Mucosa of stomach (tissue), 1 donor: ENCODE measurements around the gene UVRAG.

Experiments
- H3K27me3 ChIP-seq: one replicate; pipeline ENCODE4 v1.7.0; 2013; ENCODE audit warnings: mild to moderate bottlenecking, low read length; ENCODE audit not compliant: control insufficient read depth, insufficient read depth
- H3K36me3 ChIP-seq: one replicate; pipeline ENCODE4 v1.7.0; 2013; ENCODE audit warnings: low read length; ENCODE audit not compliant: control insufficient read depth, insufficient read depth
- H3K4me1 ChIP-seq: one replicate; pipeline ENCODE4 v1.7.0; 2013; ENCODE audit warnings: mild to moderate bottlenecking, low read length; ENCODE audit not compliant: control insufficient read depth, insufficient read depth
- H3K4me3 ChIP-seq: one replicate; pipeline ENCODE4 v1.7.0; 2013; ENCODE audit warnings: low read length
- H3K9ac ChIP-seq: one replicate; pipeline ENCODE4 v1.7.0; 2013; ENCODE audit warnings: mild to moderate bottlenecking, low read length, moderate library complexity
- H3K9me3 ChIP-seq: one replicate; pipeline ENCODE4 v1.7.0; 2013; ENCODE audit warnings: mild to moderate bottlenecking, low read length, moderate library complexity; ENCODE audit not compliant: control insufficient read depth
- donor health status: Pancreatic carcinoma.

Gene UVRAG

DNA sequence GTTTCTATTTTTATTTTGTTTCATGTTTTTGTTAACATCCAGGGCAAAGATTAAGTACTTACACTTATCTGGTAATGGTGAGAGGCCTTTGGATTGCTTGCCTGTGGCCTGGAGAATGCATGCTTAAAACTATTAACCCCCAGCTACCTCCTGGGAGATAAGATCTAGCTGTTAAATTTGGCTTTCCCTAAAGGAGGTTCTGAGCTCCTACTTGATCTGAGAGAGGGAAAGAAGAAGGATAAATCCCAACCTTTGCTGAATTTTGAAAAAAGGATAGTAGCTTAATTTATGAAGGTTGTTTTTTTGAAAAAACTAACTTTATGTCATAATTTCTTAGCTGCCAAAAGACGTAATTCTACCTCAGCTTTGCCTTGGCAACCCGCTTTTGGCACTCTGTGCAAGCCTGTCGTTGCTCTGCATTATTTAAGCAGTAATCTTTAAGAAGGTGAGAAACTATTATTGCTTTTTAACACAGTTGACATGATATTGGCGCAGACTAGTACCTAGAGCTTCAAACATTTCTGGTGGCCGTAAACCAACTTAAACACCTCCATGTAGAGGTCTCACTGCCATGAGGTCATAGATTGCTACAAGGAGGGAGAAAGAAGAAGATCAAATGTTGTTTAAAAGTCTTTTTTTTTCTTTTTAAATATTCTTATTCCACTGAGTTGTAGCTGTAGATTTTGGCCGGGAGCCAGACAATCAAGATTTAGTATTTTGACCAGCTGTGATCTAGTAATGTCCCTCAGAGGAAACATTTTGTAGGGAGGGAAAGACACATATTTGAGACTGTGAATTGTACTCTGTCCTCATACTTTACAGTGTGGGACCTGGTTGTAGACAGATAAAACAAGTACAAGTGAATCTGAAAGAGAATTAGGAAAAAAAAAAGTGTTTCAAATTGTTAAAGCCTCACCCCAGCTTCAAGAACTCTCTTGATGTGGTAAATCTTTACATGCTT, 316.9 kb downstream of the UVRAG start:
- no peak overlapping the region for H3K4me3 ChIP-seq
- no peaks in the 10 kb centered on the region for H3K27me3 ChIP-seq
- H3K9me3 ChIP-seq: no peaks in the 10 kb centered on the region
- H3K4me1 ChIP-seq: no peaks in the 10 kb centered on the region
- H3K9ac ChIP-seq: no peak overlapping the region
- H3K36me3 ChIP-seq: no peaks in the 10 kb centered on the region

DNA sequence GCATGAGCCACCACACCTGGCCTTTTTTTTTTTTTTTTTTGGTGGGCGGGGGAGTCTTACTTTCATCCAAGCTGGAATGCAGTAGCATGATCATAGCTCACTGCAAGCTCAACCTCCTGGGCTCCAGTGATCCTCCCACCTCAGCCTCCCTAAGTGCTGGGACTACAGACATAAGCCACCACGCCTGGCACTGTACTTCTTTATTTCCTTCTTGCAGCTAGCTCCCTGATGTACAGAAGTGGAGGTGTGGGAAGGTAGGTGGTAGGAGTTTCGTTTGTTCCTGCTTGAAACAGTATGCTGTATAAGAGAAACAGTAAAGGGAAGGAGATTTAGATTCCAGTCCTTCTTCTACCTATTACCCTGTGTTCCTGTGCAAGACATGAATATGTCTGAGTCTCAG, 319.2 kb downstream of the UVRAG start:
- no peak overlapping the region for H3K4me3 ChIP-seq
- no peaks in the 10 kb centered on the region for H3K4me1 ChIP-seq
- no peaks in the 10 kb centered on the region for H3K9me3 ChIP-seq
- H3K27me3 ChIP-seq: no peaks in the 10 kb centered on the region
- H3K9ac ChIP-seq: no peak overlapping the region
- no peaks in the 10 kb centered on the region for H3K36me3 ChIP-seq

- no peak overlapping the region for H3K9ac ChIP-seq
- H3K4me3 ChIP-seq: no peak overlapping the region
- no peaks in the 10 kb centered on the region for H3K4me1 ChIP-seq
- no peaks in the 10 kb centered on the region for H3K27me3 ChIP-seq
- H3K36me3 ChIP-seq: no peaks in the 10 kb centered on the region
- no peaks in the 10 kb centered on the region for H3K9me3 ChIP-seq
These were observed 320.5 kb downstream of the UVRAG start for GRCh38 chr11:76135491-76135890.

DNA sequence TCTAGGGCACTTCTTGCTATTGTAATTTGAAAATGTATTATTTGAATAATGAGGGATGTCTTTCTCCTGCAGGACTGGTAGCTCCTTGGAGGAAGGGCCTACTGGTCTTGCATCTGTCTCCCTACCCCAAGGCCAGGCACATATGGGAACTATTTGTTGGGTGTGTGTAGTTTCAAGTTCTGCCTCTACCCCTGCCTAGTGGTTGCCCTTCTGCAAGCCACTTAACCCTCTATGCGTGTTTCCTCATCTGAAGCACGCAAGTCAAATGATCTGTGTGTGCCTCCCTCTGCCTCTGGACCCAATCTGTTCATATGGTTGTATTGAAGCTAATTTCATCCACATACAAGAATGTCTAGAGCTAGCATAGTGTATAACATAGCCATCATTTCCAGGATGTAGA, 324.3 kb downstream of the UVRAG start:
- Histone ChIP-seq H3K36me3 (peaks cover 5% of the 10 kb centered on the region), H3K9ac (no peak overlapping the region), H3K4me1 (no peaks in the 10 kb centered on the region), H3K4me3 (no peak overlapping the region), H3K9me3 (no peaks in the 10 kb centered on the region), H3K27me3 (no peaks in the 10 kb centered on the region)

- Histone ChIP-seq H3K4me3 (no peak overlapping the region), H3K36me3 (peaks cover 5% of the 10 kb centered on the region), H3K9ac (no peak overlapping the region), H3K4me1 (no peaks in the 10 kb centered on the region), H3K9me3 (no peaks in the 10 kb centered on the region), H3K27me3 (no peaks in the 10 kb centered on the region)
These were observed 326.0 kb downstream of the UVRAG start for GRCh38 chr11:76140912-76141574.

DNA sequence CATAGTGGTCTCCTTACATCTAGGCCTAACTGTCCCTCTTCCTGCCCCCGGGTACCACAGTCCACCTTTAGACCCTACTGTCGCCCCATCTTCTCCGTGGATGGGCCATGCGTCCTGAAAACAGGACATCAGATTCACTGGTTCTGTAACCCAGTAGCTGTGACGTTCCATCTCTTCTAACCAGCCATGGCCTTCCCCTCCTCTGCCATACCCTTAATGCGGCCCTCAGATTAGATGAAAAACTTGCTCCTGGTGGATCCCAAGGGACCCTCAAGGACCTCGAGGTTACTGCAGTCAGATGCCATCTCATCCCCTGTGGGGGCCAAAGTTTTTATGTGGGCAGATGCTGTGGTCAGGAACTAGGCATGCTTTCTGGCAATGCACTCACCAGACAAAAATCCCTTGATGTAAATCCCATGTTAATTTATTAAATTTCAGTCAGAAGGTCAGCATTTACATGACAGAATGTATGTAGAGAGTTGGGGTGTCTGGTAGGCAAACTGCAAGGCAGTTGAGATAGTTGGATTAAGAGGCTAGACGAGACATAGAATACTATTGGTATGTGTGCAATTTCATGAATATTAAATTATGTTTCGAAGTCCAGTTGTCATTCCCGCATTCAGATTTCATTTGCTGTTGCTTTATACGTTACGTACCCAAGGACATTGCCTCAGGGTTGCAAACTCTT, 327.0 kb downstream of the UVRAG start:
- Histone ChIP-seq H3K36me3 (peaks cover 5% of the 10 kb centered on the region), H3K9ac (no peak overlapping the region), H3K27me3 (no peaks in the 10 kb centered on the region), H3K4me1 (peaks cover 2% of the 10 kb centered on the region), H3K9me3 (no peaks in the 10 kb centered on the region), H3K4me3 (no peak overlapping the region)

DNA sequence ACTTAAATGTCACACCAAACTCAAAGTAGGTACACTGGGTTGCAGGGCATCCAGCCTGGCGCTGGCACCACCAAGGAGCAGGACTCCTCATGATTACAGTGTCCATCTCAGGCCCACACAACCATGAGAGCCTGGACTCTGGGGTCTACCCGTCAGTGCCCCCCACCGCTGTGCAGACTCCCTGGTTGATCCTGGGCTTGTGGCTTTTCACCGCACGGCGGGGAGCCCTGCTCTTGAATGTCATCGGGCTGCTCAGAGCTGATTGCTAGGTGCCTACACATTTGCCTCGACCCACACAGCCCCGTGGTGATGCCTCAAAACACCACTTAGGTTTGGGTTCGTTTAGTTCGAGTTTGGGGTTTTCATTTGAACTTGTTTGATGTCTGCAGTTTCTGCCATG, 328.3 kb downstream of the UVRAG start:
- Histone ChIP-seq H3K9me3 (no peaks in the 10 kb centered on the region), H3K27me3 (no peaks in the 10 kb centered on the region), H3K36me3 (peaks cover 5% of the 10 kb centered on the region), H3K4me3 (no peak overlapping the region), H3K4me1 (peaks cover 10% of the 10 kb centered on the region), H3K9ac (no peak overlapping the region)

GRCh38 chr11:76147106-76147740, 332.2 kb downstream of the UVRAG start:
- no peak overlapping the region for H3K9ac ChIP-seq
- H3K9me3 ChIP-seq: no peaks in the 10 kb centered on the region
- H3K36me3 ChIP-seq: no peaks in the 10 kb centered on the region
- H3K4me3 ChIP-seq: no peak overlapping the region
- peaks cover 27% of the 10 kb centered on the region for H3K4me1 ChIP-seq
- no peaks in the 10 kb centered on the region for H3K27me3 ChIP-seq

GRCh38 chr11:76148231-76148630, 333.2 kb downstream of the UVRAG start:
- Histone ChIP-seq H3K36me3 (no peaks in the 10 kb centered on the region), H3K27me3 (no peaks in the 10 kb centered on the region), H3K4me1 (peaks cover 34% of the 10 kb centered on the region), H3K4me3 (no peak overlapping the region), H3K9ac (no peak overlapping the region), H3K9me3 (no peaks in the 10 kb centered on the region)

- H3K36me3 ChIP-seq: no peaks in the 10 kb centered on the region
- H3K27me3 ChIP-seq: no peaks in the 10 kb centered on the region
- H3K4me1 ChIP-seq: peaks cover 34% of the 10 kb centered on the region
- no peak overlapping the region for H3K9ac ChIP-seq
- H3K9me3 ChIP-seq: no peaks in the 10 kb centered on the region
- H3K4me3 ChIP-seq: no peak overlapping the region
These were observed 334.1 kb downstream of the UVRAG start for GRCh38 chr11:76148941-76149613.

- H3K4me3 ChIP-seq: no peak overlapping the region
- peaks cover 34% of the 10 kb centered on the region for H3K4me1 ChIP-seq
- H3K9ac ChIP-seq: no peak overlapping the region
- no peaks in the 10 kb centered on the region for H3K9me3 ChIP-seq
- no peaks in the 10 kb centered on the region for H3K27me3 ChIP-seq
- no peaks in the 10 kb centered on the region for H3K36me3 ChIP-seq
These were observed 334.7 kb downstream of the UVRAG start for GRCh38 chr11:76149713-76150112.
